NCI-H774 (cell line): ENCODE data around the gene C14orf39.
"Not testable (repeated sequence)": the region's sequence is repeated elsewhere in the genome, so short reads cannot be mapped to it uniquely, and the experiment has no call there.

ENCODE experiments used
- DNase-seq: peaks from one replicate; lab custom pipeline; 2025; lab: John Stamatoyannopoulos, UW

Gene C14orf39

GRCh38 chr14:60488175-60488574 lies 2.3 kb upstream of the C14orf39 start:
- no peak for DNase-seq

- DNase-seq, result no peak
Observed at GRCh38 chr14:60487211-60487610, 1.3 kb upstream of the C14orf39 start.

GRCh38 chr14:60485057-60485597 lies 736 bp downstream of the C14orf39 start:
- no peak for DNase-seq

- peak; percentile 7 for DNase-seq
Observed at GRCh38 chr14:60482743-60483142, 3.1 kb downstream of the C14orf39 start.

GRCh38 chr14:60480248-60480647 lies 5.6 kb downstream of the C14orf39 start:
- not testable (repeated sequence) for DNase-seq

GRCh38 chr14:60455875-60456274 lies 30.0 kb downstream of the C14orf39 start:
- DNase-seq, result no peak

- DNase-seq, result no peak
Observed at GRCh38 chr14:60430276-60430675, 55.6 kb downstream of the C14orf39 start.

DNA sequence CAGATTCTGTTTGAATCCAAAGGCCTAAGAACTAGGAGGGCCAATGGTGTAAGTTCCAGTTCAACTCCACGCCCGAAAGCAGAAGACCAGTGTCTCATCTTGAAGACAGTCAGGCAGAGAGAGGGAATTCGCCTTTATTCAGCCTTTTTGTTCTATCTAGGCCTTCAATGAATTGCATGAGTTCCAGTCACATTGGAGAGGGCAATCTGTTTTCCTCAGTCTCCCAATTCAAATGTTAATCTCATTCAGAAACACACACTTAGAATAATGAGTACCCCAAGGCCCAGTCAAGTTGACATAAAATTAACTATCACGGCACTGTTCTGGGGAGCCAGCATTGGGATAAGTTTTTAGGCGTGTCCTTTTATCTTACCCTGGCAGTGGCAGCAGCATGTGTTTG lies 65.8 kb downstream of the C14orf39 start:
- no peak for DNase-seq

- not testable (repeated sequence) for DNase-seq
Observed at GRCh38 chr14:60397550-60397949, 88.3 kb downstream of the C14orf39 start.

- DNase-seq, result no peak
Observed at GRCh38 chr14:60396718-60397343, 89.0 kb downstream of the C14orf39 start.
